ENCODE results near the gene SH2D5. TPM values are rescaled to one million over a fixed set of nuclear protein-coding genes. Genes with fewer than 3 reads are reported as not detected.

Gene SH2D5
- total RNA-seq, 1 donor from 2014 or later = 0.26 TPM

Other genes with a start within 250 kb of the SH2D5 start
- 0.76 and 1.0 TPM in 2 replicates for gene CAMK2N1, start 246.5 kb downstream of the SH2D5 start, total RNA-seq
- 18.4 and 31.1 TPM in 2 replicates for gene MUL1, start 224.6 kb downstream of the SH2D5 start, total RNA-seq
- gene FAM43B, start 180.1 kb downstream of the SH2D5 start, total RNA-seq = under 0.01 TPM in 1 of 2 replicates, not detected in the other
- gene CDA, start 143.6 kb downstream of the SH2D5 start, total RNA-seq = 1.2 and 4.4 TPM in 2 replicates
- gene PINK1, start 99.2 kb downstream of the SH2D5 start, total RNA-seq = 53.4 and 100 TPM in 2 replicates
- 302 and 328 TPM in 2 replicates for gene DDOST, start 71.3 kb downstream of the SH2D5 start, total RNA-seq
- 22.0 and 24.0 TPM in 2 replicates for gene KIF17, start 14.7 kb downstream of the SH2D5 start, total RNA-seq
- 150 and 192 TPM in 2 replicates for gene HP1BP3, start 54.6 kb upstream of the SH2D5 start, total RNA-seq